DOHH2 (cell line): ENCODE results near the gene TCIRG1.

Experiments used
- H3F3A ChIP-seq: fragments of 200-600 bp; sonication (generic), shearing (Covaris generic); 2 replicates; pipeline ENCODE4 v1.6.0; 2016; ENCODE audit warnings: antibody characterized with exemption, mild to moderate bottlenecking; ENCODE audit not compliant: control insufficient read depth, insufficient read depth
- H3K27ac ChIP-seq: fragments of 200-600 bp; sonication (generic); 2 replicates; pipeline ENCODE4 v1.5.1; 2014; ENCODE audit warnings: low read depth, mild to moderate bottlenecking, low read length, moderate library complexity
- H3K27me3 ChIP-seq: fragments of 200-600 bp; sonication (generic); 2 replicates; pipeline ENCODE4 v1.6.1; 2014; ENCODE audit warnings: mild to moderate bottlenecking, low read length, mixed read lengths; ENCODE audit not compliant: control insufficient read depth
- H3K36me3 ChIP-seq: fragments of 200-600 bp; sonication (generic); 2 replicates; pipeline ENCODE4 v1.6.1; 2014; ENCODE audit warnings: mild to moderate bottlenecking, low read length, moderate library complexity, mixed read lengths; ENCODE audit not compliant: control insufficient read depth
- H3K4me1 ChIP-seq: fragments of 200-600 bp; sonication (generic); 2 replicates; pipeline ENCODE4 v1.6.1; 2014; ENCODE audit warnings: mild to moderate bottlenecking, low read length, mixed read lengths; ENCODE audit not compliant: control insufficient read depth
- H3K4me2 ChIP-seq: fragments of 200-600 bp; sonication (generic); 2 replicates; pipeline ENCODE4 v1.6.0; 2014; ENCODE audit warnings: mild to moderate bottlenecking, low read length, moderate library complexity
- H3K4me3 ChIP-seq: fragments of 200-600 bp; sonication (generic); 2 replicates; pipeline ENCODE4 v1.5.1; 2014; ENCODE audit warnings: mild to moderate bottlenecking, low read length, mixed read lengths
- H3K79me2 ChIP-seq: fragments of 200-600 bp; sonication (generic); 2 replicates; pipeline ENCODE4 v1.6.1; 2014; ENCODE audit warnings: mild to moderate bottlenecking, low read length, mixed read lengths; ENCODE audit not compliant: control insufficient read depth
- H3K9me2 ChIP-seq: fragments of 200-600 bp; sonication (generic); replicated peaks from 2 replicates; pipeline ENCODE4 v1.6.1; 2014; ENCODE audit warnings: mild to moderate bottlenecking, low read length, mixed read lengths; ENCODE audit not compliant: control insufficient read depth
- H3K9me3 ChIP-seq: fragments of 200-600 bp; sonication (generic); 2 replicates; pipeline ENCODE4 v1.6.1; 2014; ENCODE audit warnings: antibody characterized with exemption, low read length, mixed read lengths; ENCODE audit not compliant: control insufficient read depth, insufficient read depth
- H4K20me1 ChIP-seq: fragments of 200-600 bp; sonication (generic); 2 replicates; pipeline ENCODE4 v1.6.0; 2014; ENCODE audit warnings: low read depth, mild to moderate bottlenecking, antibody characterized with exemption, low read length, moderate library complexity; ENCODE audit not compliant: control insufficient read depth, insufficient read depth
- EZH2phosphoT487 ChIP-seq: fragments of 200-600 bp; sonication (generic); IDR thresholded peaks from 2 replicates; pipeline ENCODE4 v1.6.1; 2017; ENCODE audit warnings: borderline replicate concordance, mild to moderate bottlenecking, antibody characterized with exemption, low read length, moderate library complexity, mixed read lengths
- TF ChIP-seq, protein P1 (sequence below): fragments of 200-600 bp; sonication (generic); IDR thresholded peaks from one replicate; pipeline ENCODE4 v1.5.1; 2014; ENCODE audit warnings: antibody characterized with exemption, mild to moderate bottlenecking, low read depth, low read length; ENCODE audit not compliant: poor library complexity, severe bottlenecking

The TCIRG1 gene

DNA sequence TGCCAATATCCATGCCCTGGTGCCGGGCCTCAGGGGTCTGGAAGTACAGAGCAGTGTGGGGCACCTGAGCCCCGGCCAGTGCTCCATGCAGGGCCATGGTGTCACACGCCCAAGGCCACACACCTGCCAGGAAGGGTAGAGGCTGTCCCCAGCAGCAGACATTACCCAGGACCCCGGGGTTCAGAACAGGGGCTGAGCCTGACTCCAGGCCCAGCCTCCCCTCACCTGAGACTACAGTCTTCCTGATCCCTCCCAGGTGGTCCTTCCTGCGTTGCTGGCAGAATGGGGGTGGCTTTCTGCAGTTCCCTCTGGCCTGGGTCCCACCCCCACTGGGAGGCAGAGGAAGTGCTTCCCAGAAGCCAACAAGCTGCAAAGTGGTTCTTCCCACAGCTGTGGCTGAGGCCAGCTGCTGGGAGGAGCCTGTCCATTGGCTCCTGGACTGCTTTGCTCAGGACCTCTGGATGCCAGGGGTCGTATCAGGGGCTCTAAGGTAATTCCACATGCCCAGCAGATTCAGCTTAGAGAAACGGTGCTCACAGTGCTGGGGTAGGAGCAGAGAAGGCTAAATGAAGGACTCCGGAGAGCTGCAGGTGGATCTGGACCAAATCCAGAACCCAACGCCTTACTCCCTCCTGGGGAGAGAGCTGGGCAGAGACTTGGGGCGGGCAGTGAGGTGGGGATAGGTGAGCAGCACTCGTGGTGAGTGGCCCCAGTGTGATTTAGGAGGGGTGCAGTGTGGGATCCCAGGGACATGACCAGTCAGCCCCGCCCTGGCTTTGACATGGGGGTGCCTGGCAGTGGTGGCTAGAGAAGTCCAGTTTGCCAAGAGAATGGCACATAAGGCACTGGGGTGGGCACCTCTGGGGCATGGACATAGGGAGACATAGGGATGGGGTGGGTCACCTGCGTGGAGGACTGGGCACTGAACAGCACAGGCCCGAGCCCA lies 12.6 kb downstream of the TCIRG1 start:
- Histone ChIP-seq H3K36me3 (peaks cover 21% of the 10 kb centered on the region), H3K9me2 (no peaks in the 10 kb centered on the region), H3K27ac (no peak overlapping the region), H3K4me1 (no peaks in the 10 kb centered on the region), H4K20me1 (no peaks in the 10 kb centered on the region), H3K4me3 (no peak overlapping the region), H3K79me2 (no peaks in the 10 kb centered on the region), H3K27me3 (no peaks in the 10 kb centered on the region), H3F3A (peaks cover 3% of the 10 kb centered on the region; the same call in 1 of the 2 replicates), H3K4me2 (no peak overlapping the region), H3K9me3 (no peaks in the 10 kb centered on the region)
- TF ChIP-seq, protein P1, sequence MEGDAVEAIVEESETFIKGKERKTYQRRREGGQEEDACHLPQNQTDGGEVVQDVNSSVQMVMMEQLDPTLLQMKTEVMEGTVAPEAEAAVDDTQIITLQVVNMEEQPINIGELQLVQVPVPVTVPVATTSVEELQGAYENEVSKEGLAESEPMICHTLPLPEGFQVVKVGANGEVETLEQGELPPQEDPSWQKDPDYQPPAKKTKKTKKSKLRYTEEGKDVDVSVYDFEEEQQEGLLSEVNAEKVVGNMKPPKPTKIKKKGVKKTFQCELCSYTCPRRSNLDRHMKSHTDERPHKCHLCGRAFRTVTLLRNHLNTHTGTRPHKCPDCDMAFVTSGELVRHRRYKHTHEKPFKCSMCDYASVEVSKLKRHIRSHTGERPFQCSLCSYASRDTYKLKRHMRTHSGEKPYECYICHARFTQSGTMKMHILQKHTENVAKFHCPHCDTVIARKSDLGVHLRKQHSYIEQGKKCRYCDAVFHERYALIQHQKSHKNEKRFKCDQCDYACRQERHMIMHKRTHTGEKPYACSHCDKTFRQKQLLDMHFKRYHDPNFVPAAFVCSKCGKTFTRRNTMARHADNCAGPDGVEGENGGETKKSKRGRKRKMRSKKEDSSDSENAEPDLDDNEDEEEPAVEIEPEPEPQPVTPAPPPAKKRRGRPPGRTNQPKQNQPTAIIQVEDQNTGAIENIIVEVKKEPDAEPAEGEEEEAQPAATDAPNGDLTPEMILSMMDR: no peak
- no peak for TF ChIP-seq EZH2phosphoT487

DNA sequence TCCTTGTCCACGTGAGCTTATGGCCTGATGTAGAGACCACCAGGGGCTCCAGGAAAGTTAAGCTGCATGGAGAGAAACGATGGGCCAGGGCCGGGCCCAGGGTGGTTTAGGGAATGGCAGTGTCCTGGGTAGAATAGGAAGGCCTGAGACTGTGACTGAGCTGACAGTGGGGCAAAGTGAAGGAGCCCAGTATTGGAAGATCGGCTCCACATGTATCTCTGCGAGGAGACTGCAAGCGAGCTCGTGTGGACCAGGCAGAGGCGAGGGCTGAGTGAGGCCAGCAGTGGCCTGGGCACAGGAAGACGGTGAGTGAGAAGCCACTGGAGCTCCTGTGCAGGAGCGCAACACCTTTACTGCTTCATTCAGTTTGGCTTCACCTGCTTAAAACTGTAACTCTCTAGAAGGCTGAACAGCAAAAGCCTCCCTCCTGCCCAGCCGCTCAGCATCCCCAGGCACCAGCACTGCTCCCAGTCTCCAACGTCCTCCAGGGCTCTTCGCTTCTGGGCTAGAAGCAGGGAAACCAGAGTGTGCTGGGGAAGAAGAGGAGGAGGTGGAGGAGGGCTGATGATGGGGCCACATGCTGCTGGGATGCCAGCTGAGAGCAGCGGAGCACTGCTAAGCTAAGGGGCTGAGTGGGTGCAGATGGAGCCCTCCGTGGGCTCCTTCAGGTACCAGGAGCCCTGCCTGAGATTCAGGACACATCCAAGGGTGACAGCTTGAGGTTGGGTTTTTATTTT lies 13.5 kb downstream of the TCIRG1 start:
- Histone ChIP-seq H3K79me2 (no peaks in the 10 kb centered on the region), H3K4me3 (no peak overlapping the region), H3K27me3 (no peaks in the 10 kb centered on the region), H4K20me1 (no peaks in the 10 kb centered on the region), H3K27ac (no peak overlapping the region), H3K4me1 (no peaks in the 10 kb centered on the region), H3K36me3 (peaks cover 18% of the 10 kb centered on the region), H3K9me2 (no peaks in the 10 kb centered on the region), H3K9me3 (no peaks in the 10 kb centered on the region), H3F3A (peaks cover 3% of the 10 kb centered on the region; the same call in 1 of the 2 replicates), H3K4me2 (no peak overlapping the region)
- TF ChIP-seq, protein P1: no peak
- TF ChIP-seq EZH2phosphoT487: no peak

DNA sequence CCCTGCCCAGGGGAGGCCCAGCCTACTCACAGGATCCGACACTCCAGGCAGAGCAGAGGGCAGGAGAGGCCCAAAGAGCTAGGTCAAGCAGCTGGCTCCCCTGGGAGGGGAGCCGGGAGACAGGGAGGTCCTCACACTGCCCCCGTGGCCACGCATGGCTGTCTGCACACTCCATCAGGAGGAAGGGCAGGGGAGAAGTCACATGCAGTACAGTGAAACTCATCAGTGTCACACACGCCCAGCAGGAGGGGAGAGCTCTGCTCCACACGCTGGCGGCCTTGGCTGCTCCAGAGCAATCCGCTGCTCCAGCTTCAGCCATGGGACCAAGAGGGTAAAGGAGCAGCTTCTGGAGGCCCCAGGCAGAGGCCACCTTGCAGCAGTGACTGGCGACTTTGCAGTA lies 14.3 kb downstream of the TCIRG1 start:
- Histone ChIP-seq H3K27me3 (no peaks in the 10 kb centered on the region), H3K4me2 (no peak overlapping the region), H3K36me3 (peaks cover 14% of the 10 kb centered on the region), H3K79me2 (no peaks in the 10 kb centered on the region), H3F3A (peaks cover 3% of the 10 kb centered on the region; the same call in 1 of the 2 replicates), H3K9me2 (no peaks in the 10 kb centered on the region), H3K4me3 (no peak overlapping the region), H3K4me1 (no peaks in the 10 kb centered on the region), H3K9me3 (no peaks in the 10 kb centered on the region), H3K27ac (no peak overlapping the region), H4K20me1 (no peaks in the 10 kb centered on the region)
- no peak for TF ChIP-seq EZH2phosphoT487
- TF ChIP-seq, protein P1: no peak
